GM18951 (cell line): ENCODE results near the gene CADM4.
"Not testable (repeated sequence)": the region's sequence is repeated elsewhere in the genome, so short reads cannot be mapped to it uniquely, and the experiment has no call there.

ENCODE experiments used
- POLR2A ChIP-seq: IDR thresholded peaks from 4 replicates; pipeline ENCODE4 v1.6.1; 2011; ENCODE audit warnings: mild to moderate bottlenecking; ENCODE audit not compliant: insufficient read length, insufficient read depth; ENCODE audit errors: extremely low read depth
- in situ Hi-C: fragments of 300-500 bp; cut with MboI; formaldehyde crosslinking; loops from one replicate; pipeline ENCODE4 v1.12.0; 2022; ENCODE audit warnings: low sequenced_read_pairs, mixed read lengths, inconsistent platforms; ENCODE audit not compliant: unreplicated experiment

The CADM4 gene

DNA sequence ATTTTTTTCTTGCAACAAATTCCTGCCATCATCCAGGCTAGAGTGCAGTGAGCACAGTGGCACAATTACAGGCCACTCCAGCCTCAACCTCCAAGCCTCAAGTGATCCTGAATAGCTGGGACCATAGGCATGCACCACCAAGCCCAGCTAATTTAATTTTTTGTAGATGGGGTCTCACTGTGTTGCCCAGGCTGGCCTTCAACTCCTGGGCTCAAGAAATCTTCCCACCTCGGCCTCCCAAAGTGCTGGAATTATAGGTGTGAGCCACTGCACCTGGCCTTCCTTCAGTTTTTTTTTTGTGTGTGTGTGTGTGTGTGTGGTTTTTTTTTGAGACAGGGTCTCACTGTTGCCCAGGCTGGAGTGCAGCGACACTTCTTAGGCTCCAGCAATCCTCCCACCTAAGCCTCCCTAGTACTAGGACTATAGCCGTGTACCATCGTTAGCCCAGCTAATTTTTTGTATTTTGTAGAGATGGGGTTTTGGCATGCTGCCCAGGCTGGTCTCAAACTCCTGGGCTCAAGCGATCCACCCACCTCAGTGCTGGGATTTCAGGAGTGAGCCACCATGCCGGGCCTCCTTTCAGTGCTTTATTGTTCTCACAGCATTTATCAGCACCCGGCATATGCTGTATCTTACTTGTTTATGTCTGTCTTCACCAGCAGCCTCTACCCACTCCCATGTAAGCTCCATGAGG is 33.6 kb downstream of the CADM4 start:
- in situ Hi-C loops, result no loop called here
- TF ChIP-seq POLR2A, result no peak

DNA sequence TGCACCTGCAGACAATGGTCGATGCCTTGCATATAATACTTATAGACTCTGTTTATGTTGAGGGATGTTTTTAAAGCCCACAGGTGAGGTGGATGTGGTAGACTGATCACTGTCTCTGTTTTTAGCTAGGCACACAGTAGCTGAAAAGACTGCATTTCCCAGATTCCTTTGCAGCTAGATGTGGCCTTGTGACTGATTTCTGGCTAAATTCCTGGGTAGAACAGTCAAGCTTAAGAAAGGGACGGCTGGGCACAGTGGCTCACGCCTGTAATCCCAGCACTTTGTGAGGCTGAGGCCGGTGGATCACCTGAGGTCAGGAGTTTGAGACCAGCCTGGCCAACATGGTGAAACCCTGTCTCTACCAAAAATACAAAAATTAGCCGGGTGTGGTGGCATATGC is 39.3 kb downstream of the CADM4 start:
- in situ Hi-C loops, result not testable (repeated sequence)

DNA sequence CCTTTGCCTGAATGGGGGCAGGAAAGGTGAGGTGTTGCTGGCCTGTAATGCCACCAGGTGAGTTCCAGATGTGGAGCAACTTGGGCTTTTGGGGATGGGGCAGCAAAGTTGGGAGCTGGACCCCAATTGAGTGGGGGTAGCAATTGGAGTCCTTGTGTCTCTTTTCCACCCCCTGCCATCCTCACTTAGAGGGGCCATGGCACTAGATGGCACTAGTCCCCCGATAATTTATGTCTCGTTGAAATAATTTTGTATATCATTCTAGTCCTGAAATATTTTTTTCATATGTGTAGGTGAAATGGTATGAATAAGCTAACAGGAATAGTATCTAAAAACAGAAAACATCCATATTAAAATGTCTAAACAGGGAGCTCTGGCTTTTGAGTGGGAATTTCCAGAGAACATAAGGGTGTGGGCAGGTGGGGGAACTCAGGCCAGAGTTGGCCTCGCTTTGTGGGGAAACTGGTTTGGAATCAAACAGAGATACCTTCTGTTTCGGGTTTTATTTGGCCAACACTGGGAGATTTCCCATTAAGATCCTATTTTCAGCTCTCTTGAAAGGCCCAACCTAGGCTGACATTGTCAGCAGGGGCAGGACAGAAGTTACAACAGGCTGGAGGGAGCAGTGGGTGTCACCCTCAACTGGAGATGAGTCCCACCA is 39.9 kb downstream of the CADM4 start:
- in situ Hi-C loops, result no loop called here
- TF ChIP-seq POLR2A, result no peak

DNA sequence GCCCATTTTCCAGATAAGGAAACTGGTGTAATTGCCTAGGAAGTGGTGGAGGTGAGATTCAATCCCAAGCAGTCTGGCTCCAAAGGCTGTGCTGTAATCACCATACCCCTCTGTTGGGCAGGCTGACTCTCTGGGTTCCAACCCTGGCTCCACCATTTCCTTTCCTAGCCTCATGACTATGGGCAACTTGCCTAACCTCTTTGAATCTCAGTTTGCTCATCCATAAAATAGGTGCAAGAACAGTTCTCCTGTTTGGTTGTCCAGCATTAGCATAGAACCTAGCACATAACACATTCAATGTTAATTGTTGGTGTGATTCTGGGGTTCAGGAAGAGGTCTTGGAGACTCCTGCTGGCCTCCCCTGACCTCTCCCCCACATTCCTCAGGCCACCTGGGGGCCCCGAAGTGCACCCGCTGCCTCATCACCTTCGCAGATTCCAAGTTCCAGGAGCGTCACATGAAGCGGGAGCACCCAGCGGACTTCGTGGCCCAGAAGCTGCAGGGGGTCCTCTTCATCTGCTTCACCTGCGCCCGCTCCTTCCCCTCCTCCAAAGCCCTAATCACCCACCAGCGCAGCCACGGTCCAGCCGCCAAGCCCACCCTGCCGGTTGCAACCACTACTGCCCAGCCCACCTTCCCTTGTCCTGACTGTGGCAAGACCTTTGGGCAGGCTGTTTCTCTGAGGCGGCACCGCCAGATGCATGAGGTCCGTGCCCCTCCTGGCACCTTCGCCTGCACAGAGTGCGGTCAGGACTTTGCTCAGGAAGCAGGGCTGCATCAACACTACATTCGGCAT is 41.0 kb downstream of the CADM4 start:
- in situ Hi-C loops, result no loop called here
- TF ChIP-seq POLR2A, result no peak

DNA sequence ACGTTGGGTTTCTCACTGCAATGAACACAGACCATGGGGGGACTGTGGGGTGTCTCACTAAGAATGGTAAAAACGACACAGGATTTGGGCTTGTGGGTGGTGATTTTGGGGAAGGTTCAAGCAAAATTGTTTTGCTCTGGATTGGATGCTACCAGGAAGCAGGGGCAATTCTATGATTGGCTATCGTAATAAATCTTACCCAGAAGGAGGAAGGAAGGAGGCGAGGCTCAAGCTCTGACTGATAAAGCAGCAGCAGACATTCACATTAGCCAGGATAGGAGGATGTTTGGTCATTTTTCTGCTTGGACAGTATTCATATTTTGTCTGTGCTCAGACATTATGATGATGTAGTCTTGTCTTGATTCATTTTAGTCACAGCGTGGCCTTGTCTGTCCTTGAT is 41.8 kb downstream of the CADM4 start:
- in situ Hi-C loops, result no loop called here
- no peak for TF ChIP-seq POLR2A

DNA sequence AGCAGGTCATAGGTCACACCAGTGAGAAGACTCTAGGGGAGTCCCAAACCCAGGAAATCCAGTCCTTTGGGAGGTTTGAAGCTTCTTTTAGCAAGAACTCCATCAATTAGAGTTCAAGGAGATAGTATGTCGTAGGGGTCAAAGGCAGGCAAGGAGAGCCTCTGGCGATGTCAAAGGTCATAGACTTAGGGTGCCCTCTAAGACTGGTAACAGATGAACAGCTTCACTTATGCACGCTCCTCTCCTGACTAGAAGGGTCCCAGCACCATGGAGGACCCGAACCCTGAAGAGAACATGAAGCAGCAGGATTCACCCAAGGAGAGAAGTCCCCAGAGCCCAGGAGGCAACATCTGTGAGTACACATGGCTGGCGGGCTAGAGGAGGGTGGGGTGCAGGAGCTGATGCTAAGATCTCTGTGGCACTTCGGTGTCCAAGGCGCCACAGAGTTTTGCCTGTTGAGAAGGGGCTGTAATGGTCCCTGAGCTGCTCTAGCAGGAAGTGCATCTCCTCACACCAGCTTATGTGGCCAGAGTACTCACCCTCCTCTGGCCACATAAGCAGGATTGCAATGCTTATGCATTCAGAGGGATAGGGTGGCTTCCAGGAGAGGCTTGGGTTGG is 42.7 kb downstream of the CADM4 start:
- in situ Hi-C loops, result no loop called here
- TF ChIP-seq POLR2A, result no peak

DNA sequence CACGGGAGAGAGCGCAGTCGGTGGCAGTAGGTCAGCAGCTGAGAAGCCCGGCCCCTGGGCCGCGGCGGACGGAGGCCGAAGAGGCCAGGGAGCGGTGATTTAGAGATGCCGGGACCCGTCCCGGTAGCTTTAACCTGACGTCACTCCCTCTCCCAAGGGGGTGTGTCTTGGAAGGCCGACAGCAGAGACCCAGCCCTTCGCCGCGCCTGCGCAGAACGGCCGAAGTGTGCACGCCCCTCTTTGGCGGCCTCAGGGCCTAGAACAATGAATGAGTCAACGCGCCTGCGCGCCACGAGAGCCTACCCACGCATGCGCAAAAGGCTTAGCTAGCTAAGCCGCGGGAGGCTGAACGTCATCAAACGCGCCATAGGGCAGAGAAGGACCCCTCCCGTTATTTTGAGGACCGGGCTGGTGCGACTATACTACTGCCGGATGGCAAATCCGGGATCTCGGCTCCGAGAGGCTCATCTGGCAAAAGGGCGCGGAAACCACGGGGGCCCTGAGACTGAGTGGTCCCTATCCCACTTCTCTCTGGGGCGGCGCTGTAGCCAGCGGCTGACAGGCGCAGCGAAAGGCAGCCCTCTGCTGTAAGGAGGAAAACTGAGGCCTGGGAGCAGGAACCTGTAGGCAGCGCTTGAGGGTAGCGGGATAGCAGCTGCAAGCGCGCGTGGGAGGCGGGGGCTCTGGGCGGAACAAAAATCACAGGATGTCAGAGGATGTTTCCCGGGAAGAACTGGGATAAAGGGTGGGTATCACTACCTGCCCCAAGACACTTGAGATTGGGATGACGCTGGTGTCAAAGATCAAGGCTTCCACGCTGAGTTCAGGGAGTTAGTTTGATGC is 43.4 kb downstream of the CADM4 start, which contains the start of the genes IRGQ and ZNF576:
Gene IRGQ, minus strand, starts transcription at position 136 of the 843 bp plus-strand sequence. CDS start 796 bp downstream, outside the sequence.
Gene ZNF576, plus strand, starts transcription at position 597 of the 843 bp plus-strand sequence. CDS start 514 bp downstream, outside the sequence.
- TF ChIP-seq POLR2A, result peak; percentile 71
- in situ Hi-C loops, result no loop called here

DNA sequence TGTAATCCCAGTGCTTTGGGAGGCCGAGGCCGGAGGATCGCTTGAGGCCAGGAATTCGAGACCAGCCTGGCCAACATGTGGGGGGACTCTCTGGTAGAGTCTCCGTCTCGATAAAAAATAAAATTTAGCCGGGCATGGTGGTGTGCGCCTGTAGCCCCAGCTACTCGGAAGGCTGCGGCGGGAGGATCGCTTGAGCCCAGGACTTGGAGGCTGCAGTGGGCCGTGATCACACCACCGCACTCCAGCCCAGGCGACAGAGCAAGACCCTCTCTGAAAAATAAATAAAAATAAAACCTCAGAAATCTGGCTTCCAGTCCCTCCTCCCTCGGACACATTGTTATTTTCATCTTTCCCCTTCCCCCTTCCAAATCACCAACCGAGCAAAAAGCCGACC is 44.0 kb downstream of the CADM4 start:
- TF ChIP-seq POLR2A, result no peak
- in situ Hi-C loops, result no loop called here

DNA sequence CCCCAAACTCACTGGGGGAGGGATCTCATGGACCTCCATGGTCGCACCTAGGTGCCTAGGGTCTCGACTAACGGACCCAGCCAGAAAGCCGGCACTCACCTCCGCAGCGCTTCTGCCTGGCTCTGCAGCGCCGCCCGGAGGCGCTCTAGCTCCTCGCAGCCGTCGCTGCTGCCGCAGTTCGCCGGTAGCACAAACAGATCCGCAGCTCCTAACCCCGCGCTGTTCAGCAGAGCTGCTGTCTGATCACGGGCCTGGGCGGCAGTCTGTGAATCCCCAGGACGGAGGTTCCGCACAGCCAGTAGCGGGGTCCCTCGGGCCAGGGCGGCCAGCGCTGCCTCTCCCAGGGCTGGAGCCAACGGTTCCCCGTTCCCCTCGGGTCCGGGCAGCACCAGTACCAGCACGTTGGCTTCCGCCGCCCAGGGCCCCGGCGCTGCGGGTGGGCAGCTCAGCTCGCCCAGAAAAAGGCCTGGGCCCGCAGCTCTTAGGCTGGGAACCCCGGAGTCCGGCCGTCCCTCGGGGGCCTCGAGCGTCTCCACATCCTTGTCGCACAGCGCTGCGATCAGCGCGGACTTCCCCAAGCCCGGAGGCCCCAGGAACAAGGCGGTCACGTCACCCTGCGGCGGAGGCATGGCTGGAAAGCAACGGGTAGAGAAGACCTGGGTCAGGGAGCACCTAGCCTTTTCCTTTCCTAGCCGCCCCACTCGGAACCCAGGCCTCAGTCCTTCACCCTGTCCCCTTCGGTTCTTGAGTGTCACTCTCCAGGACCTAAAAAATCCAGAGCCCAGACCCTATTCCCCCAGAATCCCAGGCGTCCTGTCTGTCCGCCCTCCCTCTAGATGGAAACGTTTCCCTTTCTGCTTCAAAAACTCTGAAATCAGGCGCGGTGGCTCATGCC is 44.7 kb downstream of the CADM4 start:
- in situ Hi-C loops, result no loop called here
- TF ChIP-seq POLR2A, result peak; percentile 29

DNA sequence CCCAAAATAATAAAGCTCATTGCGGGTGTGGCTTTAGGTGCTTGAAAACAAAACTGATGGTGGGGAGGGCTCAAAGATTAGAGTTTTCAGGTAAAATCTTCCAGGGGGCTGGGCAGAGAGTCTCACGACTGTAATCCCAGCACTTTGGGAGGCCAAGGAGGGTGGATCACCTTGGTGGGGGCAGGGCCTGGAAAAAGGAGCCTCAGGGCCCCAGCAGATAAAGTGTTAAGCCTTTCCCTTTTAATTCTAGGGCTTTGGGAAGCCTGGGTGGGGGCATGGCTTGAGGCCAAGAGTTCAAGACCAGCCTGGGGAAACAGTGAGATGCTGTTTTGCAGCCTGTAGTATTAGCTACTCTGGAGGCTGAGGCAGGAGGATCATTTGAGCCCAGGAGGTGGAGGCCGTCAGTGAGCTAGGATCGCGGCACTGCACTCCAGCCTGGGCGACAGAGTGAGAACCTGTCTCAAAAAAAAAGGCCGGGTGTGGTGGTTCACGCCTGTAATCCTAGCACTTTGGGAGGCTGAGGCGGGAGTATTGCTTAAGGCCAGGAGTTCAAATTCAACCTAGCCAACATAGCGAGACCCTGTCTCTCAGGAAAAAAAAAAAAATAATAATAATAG is 45.5 kb downstream of the CADM4 start:
- no peak for TF ChIP-seq POLR2A
- in situ Hi-C loops, result no loop called here

DNA sequence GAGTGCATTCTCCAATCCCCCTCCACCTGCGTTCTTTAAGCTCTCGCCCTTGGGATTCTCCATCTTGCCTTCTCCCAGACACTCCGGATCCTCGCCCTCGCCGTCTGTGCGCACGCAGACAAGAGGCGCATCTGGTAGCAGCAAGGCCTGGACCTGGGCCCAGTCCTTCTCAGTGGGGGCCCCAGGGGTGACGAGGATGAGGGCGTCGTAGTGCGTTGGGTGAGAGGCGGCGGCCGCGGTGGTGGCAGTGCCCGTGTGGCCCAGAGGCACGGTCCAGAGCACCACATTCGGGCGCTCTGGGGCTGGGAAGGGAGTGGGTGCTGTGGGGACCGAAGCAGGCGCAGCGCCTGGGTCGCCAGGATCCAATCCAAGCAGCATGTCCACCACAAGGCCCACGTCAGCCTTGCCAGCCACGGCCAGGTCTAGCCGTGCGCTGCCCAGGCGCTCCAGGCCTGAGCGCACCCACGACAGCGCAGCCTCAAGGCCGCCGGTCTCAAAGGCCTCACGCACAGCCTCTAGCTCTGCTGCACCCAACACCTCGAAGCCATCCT is 46.8 kb downstream of the CADM4 start:
- in situ Hi-C loops, result no loop called here
- no peak for TF ChIP-seq POLR2A
